GM23338 (cell line): ENCODE results near the gene C1orf21. TPM values are rescaled to one million over a fixed set of nuclear protein-coding genes. Genes with fewer than 3 reads are reported as not detected.

ENCODE experiments used
- ATAC-seq: fragments of 200-7000 bp; cut with Tn5 transposase; 3 replicates; pipeline ENCODE4 v1.9.1; 2020
- DNase-seq: peaks from one replicate; pipeline ENCODE4 v3.0.0-alpha.2; 2015; ENCODE audit warnings: low spot score
- H2AFZ ChIP-seq: fragments of 200-600 bp; sonication (generic); 2 replicates; pipeline ENCODE4 v1.8.0; 2016; ENCODE audit warnings: antibody characterized with exemption, mild to moderate bottlenecking, moderate library complexity
- H3F3A ChIP-seq: fragments of 200-600 bp; sonication (generic); replicated peaks from 2 replicates; pipeline ENCODE4 v1.8.0; 2017; ENCODE audit warnings: antibody characterized with exemption, mixed run types, low read depth
- H3K27ac ChIP-seq: fragments of 200-600 bp; sonication (generic); 2 replicates; pipeline ENCODE4 v1.6.1; 2016; ENCODE audit warnings: low read depth
- H3K27me3 ChIP-seq: fragments of 200-600 bp; sonication (generic); 2 replicates; pipeline ENCODE4 v1.8.0; 2016; ENCODE audit warnings: mild to moderate bottlenecking, mixed run types, moderate library complexity; ENCODE audit not compliant: insufficient read depth
- H3K36me3 ChIP-seq: fragments of 200-600 bp; sonication (generic); 2 replicates; pipeline ENCODE4 v1.8.0; 2016; ENCODE audit warnings: mild to moderate bottlenecking; ENCODE audit not compliant: insufficient read depth
- H3K4me1 ChIP-seq: fragments of 200-600 bp; sonication (generic); 2 replicates; pipeline ENCODE4 v1.8.0; 2016; ENCODE audit warnings: mild to moderate bottlenecking, moderate library complexity; ENCODE audit not compliant: insufficient read depth
- H3K4me2 ChIP-seq: fragments of 200-600 bp; sonication (generic); 2 replicates; pipeline ENCODE4 v1.7.1; 2017; ENCODE audit warnings: mixed run types
- H3K4me3 ChIP-seq: fragments of 200-600 bp; sonication (generic); 2 replicates; pipeline ENCODE4 v1.6.1; 2016; ENCODE audit warnings: mixed run types
- H3K79me2 ChIP-seq: fragments of 200-600 bp; sonication (generic); replicated peaks from 2 replicates; pipeline ENCODE4 v1.8.0; 2017; ENCODE audit warnings: mild to moderate bottlenecking; ENCODE audit not compliant: insufficient read depth
- H3K9me2 ChIP-seq: fragments of 200-600 bp; sonication (generic); 2 replicates; pipeline ENCODE4 v1.8.0; 2017; ENCODE audit not compliant: insufficient read depth
- H4K20me1 ChIP-seq: fragments of 200-600 bp; sonication (generic); replicated peaks from 2 replicates; pipeline ENCODE4 v1.8.0; 2017; ENCODE audit warnings: mild to moderate bottlenecking; ENCODE audit not compliant: insufficient read depth
- H3K27ac Mint-ChIP-seq: 2 replicates; pipeline ENCODE4 v1.8.0; 2020; ENCODE audit warnings: inconsistent platforms, mild to moderate bottlenecking, moderate library complexity, mixed read lengths
- H3K27me3 Mint-ChIP-seq: 3 replicates; pipeline ENCODE4 v1.8.0; 2022; ENCODE audit warnings: low read depth, mild to moderate bottlenecking, moderate library complexity, mixed read lengths, inconsistent platforms; ENCODE audit not compliant: insufficient read depth, poor library complexity
- H3K36me3 Mint-ChIP-seq: 3 replicates; pipeline ENCODE4 v1.8.0; 2021; ENCODE audit warnings: low read depth, mild to moderate bottlenecking, inconsistent platforms, moderate library complexity, mixed read lengths
- H3K4me1 Mint-ChIP-seq: 3 replicates; pipeline ENCODE4 v1.8.0; 2020; ENCODE audit warnings: mild to moderate bottlenecking, inconsistent platforms, mixed read lengths
- H3K4me3 Mint-ChIP-seq: 3 replicates; pipeline ENCODE4 v1.8.0; 2021; ENCODE audit warnings: moderate library complexity, mild to moderate bottlenecking, inconsistent platforms, mixed read lengths
- H3K9me3 Mint-ChIP-seq: 3 replicates; pipeline ENCODE4 v1.8.0; 2020; ENCODE audit warnings: moderate library complexity, mild to moderate bottlenecking, inconsistent platforms, mixed read lengths
- CREB1 ChIP-seq: fragments of 250-450 bp; sonication (Bioruptor Pico); IDR thresholded peaks from 2 replicates; pipeline ENCODE4 v1.5.0; 2020; ENCODE audit warnings: low read depth, mild to moderate bottlenecking, moderate library complexity
- EZH2 ChIP-seq: fragments of 200-600 bp; sonication (generic); IDR thresholded peaks from one replicate; pipeline ENCODE4 v1.8.0; 2017; ENCODE audit warnings: antibody characterized with exemption, mild to moderate bottlenecking, low read depth; ENCODE audit not compliant: unreplicated experiment
- EZH2phosphoT487 ChIP-seq: fragments of 200-600 bp; sonication (generic); IDR thresholded peaks from one replicate; pipeline ENCODE4 v1.8.1; 2018; ENCODE audit warnings: antibody characterized with exemption; ENCODE audit not compliant: unreplicated experiment
- JUNB ChIP-seq: IDR thresholded peaks from one replicate; pipeline ENCODE4 v1.6.1; 2016; ENCODE audit warnings: antibody characterized with exemption; ENCODE audit not compliant: unreplicated experiment
- POLR2AphosphoS5 ChIP-seq: IDR thresholded peaks from 2 replicates; pipeline ENCODE4 v1.6.1; 2016; ENCODE audit warnings: antibody characterized with exemption, low read depth
- STAT1 ChIP-seq: IDR thresholded peaks from one replicate; pipeline ENCODE4 v1.6.1; 2016; ENCODE audit warnings: antibody characterized with exemption; ENCODE audit not compliant: unreplicated experiment
- ZNF114 ChIP-seq: fragments of 250-450 bp; sonication (Bioruptor Pico); IDR thresholded peaks from 2 replicates; pipeline ENCODE4 v1.5.0; 2020; ENCODE audit warnings: mild to moderate bottlenecking, moderate library complexity
- ZNF331 ChIP-seq: fragments of 250-450 bp; sonication (Bioruptor Pico); IDR thresholded peaks from 2 replicates; pipeline ENCODE4 v1.5.0; 2020; ENCODE audit warnings: low read depth, mild to moderate bottlenecking, moderate library complexity
- ZNF462 ChIP-seq: fragments of 250-450 bp; sonication (Bioruptor Pico); IDR thresholded peaks from 2 replicates; pipeline ENCODE4 v1.5.0; 2020; ENCODE audit warnings: mild to moderate bottlenecking, moderate library complexity
- polyA plus RNA-seq: library from polyadenylated mRNA; unstranded; fragments of >200 nt; fragmentation: Nextera tagmentation; extraction: Ambion mirVana; gene quantifications from 2 replicates; pipeline ENCODE4 v1.2.1, GENCODE V29; 2016
- total RNA-seq: library from RNA; depleted of rRNA; stranded (reverse); fragments of >200 nt; shearing (Covaris generic); gene quantifications from 2 replicates; pipeline ENCODE4 v1.2.3, GENCODE V29; 2014
- TF ChIP-seq, protein P1 (sequence below): IDR thresholded peaks from one replicate; pipeline ENCODE4 v1.6.1; 2018; ENCODE audit warnings: antibody characterized with exemption; ENCODE audit not compliant: unreplicated experiment
- TF ChIP-seq, protein P2 (sequence below): IDR thresholded peaks from 2 replicates; pipeline ENCODE4 v1.6.1; 2016; ENCODE audit warnings: antibody characterized with exemption
- TF ChIP-seq, protein P3 (sequence below), 2 experiments: fragments of 200-600 bp in 1 of 2; sonication (generic) in 1 of 2; conservative IDR thresholded peaks; 2 replicates each; pipeline versions ENCODE4 v1.5.1 to v1.6.1; 2016 to 2017; ENCODE audit warnings: antibody characterized with exemption in 2 of 2, low read depth in 2 of 2, mild to moderate bottlenecking in 2 of 2, moderate library complexity in 1 of 2

Gene C1orf21
- total and polyA plus RNA-seq, 2 experiments from 2014 or later = 28.0 to 40.4 TPM

DNA sequence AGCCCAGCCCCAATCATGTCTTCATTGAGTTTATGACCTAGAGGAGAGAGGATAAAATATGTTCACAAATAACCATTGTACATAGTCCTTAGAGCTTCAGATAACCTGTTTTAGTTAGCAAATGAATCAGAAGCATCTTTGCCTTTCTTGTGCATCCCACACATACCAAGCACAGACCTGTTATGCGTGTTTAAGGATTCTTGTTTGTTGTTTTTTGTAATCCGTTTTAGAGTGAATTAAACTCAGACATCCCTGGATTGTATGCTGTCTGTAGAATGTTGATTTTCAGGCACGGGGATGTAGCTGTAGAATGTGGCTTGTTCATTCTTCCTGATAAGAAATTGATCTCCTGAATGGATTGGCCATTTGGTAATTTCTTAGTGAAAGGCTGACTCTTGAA is 232.0 kb downstream of the C1orf21 start:
- H3K4me1 ChIP-seq = no peaks in the 10 kb centered on the region; the same call in 1 of the 2 replicates
- H3K9me2 ChIP-seq = 0 out of 2 replicates have a peak, but pooled peaks cover 3% of the 10 kb centered on the region
- TF ChIP-seq, protein P1, sequence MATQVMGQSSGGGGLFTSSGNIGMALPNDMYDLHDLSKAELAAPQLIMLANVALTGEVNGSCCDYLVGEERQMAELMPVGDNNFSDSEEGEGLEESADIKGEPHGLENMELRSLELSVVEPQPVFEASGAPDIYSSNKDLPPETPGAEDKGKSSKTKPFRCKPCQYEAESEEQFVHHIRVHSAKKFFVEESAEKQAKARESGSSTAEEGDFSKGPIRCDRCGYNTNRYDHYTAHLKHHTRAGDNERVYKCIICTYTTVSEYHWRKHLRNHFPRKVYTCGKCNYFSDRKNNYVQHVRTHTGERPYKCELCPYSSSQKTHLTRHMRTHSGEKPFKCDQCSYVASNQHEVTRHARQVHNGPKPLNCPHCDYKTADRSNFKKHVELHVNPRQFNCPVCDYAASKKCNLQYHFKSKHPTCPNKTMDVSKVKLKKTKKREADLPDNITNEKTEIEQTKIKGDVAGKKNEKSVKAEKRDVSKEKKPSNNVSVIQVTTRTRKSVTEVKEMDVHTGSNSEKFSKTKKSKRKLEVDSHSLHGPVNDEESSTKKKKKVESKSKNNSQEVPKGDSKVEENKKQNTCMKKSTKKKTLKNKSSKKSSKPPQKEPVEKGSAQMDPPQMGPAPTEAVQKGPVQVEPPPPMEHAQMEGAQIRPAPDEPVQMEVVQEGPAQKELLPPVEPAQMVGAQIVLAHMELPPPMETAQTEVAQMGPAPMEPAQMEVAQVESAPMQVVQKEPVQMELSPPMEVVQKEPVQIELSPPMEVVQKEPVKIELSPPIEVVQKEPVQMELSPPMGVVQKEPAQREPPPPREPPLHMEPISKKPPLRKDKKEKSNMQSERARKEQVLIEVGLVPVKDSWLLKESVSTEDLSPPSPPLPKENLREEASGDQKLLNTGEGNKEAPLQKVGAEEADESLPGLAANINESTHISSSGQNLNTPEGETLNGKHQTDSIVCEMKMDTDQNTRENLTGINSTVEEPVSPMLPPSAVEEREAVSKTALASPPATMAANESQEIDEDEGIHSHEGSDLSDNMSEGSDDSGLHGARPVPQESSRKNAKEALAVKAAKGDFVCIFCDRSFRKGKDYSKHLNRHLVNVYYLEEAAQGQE = no peak
- TF ChIP-seq JUNB (no peak), STAT1 (no peak), CREB1 (CRISPR knock-in tag) (no peak), ZNF462 (CRISPR knock-in tag) (no peak), ZNF331 (no peak), ZNF114 (CRISPR knock-in tag) (no peak), EZH2phosphoT487 (no peak), POLR2AphosphoS5 (no peak), EZH2 (no peak)
- TF ChIP-seq, protein P2, sequence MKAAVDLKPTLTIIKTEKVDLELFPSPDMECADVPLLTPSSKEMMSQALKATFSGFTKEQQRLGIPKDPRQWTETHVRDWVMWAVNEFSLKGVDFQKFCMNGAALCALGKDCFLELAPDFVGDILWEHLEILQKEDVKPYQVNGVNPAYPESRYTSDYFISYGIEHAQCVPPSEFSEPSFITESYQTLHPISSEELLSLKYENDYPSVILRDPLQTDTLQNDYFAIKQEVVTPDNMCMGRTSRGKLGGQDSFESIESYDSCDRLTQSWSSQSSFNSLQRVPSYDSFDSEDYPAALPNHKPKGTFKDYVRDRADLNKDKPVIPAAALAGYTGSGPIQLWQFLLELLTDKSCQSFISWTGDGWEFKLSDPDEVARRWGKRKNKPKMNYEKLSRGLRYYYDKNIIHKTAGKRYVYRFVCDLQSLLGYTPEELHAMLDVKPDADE = no peak
- TF ChIP-seq, protein P3, sequence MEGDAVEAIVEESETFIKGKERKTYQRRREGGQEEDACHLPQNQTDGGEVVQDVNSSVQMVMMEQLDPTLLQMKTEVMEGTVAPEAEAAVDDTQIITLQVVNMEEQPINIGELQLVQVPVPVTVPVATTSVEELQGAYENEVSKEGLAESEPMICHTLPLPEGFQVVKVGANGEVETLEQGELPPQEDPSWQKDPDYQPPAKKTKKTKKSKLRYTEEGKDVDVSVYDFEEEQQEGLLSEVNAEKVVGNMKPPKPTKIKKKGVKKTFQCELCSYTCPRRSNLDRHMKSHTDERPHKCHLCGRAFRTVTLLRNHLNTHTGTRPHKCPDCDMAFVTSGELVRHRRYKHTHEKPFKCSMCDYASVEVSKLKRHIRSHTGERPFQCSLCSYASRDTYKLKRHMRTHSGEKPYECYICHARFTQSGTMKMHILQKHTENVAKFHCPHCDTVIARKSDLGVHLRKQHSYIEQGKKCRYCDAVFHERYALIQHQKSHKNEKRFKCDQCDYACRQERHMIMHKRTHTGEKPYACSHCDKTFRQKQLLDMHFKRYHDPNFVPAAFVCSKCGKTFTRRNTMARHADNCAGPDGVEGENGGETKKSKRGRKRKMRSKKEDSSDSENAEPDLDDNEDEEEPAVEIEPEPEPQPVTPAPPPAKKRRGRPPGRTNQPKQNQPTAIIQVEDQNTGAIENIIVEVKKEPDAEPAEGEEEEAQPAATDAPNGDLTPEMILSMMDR (conservative IDR thresholded peaks at IDR 0.05; ENCODE audit: low read depth in 2 of 2) = no peak
- H3K4me3 ChIP-seq = no peak overlapping the region
- no peaks in the 10 kb centered on the region; the same call in 2 of the 3 replicates for H3K36me3 Mint-ChIP-seq
- H4K20me1 ChIP-seq = no peaks in the 10 kb centered on the region
- H3K27me3 Mint-ChIP-seq = no peaks in the 10 kb centered on the region
- no peak overlapping the region for H3K4me2 ChIP-seq
- DNase-seq (no peak), ATAC-seq (no peak)
- no peak overlapping the region for H3K27ac Mint-ChIP-seq
- H3K36me3 ChIP-seq = no peaks in the 10 kb centered on the region; the same call in 1 of the 2 replicates
- no peaks in the 10 kb centered on the region for H3K9me3 Mint-ChIP-seq
- peaks cover 3% of the 10 kb centered on the region; the same call in 2 of the 3 replicates for H3K4me1 Mint-ChIP-seq
- no peak overlapping the region for H2AFZ ChIP-seq
- H3K4me3 Mint-ChIP-seq = no peak overlapping the region
- H3K27me3 ChIP-seq = no peaks in the 10 kb centered on the region
- no peaks in the 10 kb centered on the region for H3K79me2 ChIP-seq
- H3F3A ChIP-seq = 0 out of 2 replicates have a peak, but pooled peaks cover 3% of the 10 kb centered on the region
- no peak overlapping the region for H3K27ac ChIP-seq
